HL-60 (cell line): ENCODE data around the gene KDM4C.

ENCODE experiments used
- CTCF ChIP-seq: IDR thresholded peaks from one replicate; pipeline ENCODE4 v1.5.1; 2011; ENCODE audit warnings: low read length, control low read depth, inconsistent platforms; ENCODE audit not compliant: insufficient read depth
- POLR2AphosphoS5 ChIP-seq: IDR thresholded peaks from 2 replicates; pipeline ENCODE4 v1.6.1; 2012; ENCODE audit warnings: low read depth
- REST ChIP-seq: IDR thresholded peaks from 2 replicates; pipeline ENCODE4 v1.6.1; 2012; ENCODE audit warnings: low read depth; ENCODE audit not compliant: insufficient replicate concordance

- no peak for TF ChIP-seq CTCF
- TF ChIP-seq POLR2AphosphoS5: no peak
- TF ChIP-seq REST: no peak
These were observed 204.2 kb downstream of the KDM4C start for GRCh38 chr9:6961845-6962522.
